ENCODE results near the gene GID4.

The GID4 gene

GRCh38 chr17:18105027-18105426 is 65.8 kb downstream of the GID4 start:
- DNase-seq (no peak), ATAC-seq (ENCODE audit: insufficient read depth, low read depth) (no peak)
- Histone ChIP-seq H3K27ac (ENCODE audit: low read length) (no peak overlapping the region), H3K36me3 (ENCODE audit: insufficient read depth, low read length) (peaks cover 64% of the 10 kb centered on the region), H3K27me3 (ENCODE audit: insufficient read depth, low read length, poor library complexity) (no peaks in the 10 kb centered on the region), H3K9me3 (ENCODE audit: insufficient read depth, low read length, severe bottlenecking) (no peaks in the 10 kb centered on the region), H4K20me1 (ENCODE audit: insufficient read depth, low read length) (peaks cover 4% of the 10 kb centered on the region; the same call in 1 of the 2 replicates), H3K4me3 (ENCODE audit: low read depth in 1 of 2, low read length in 2 of 2) (no peak overlapping the region), H3K79me2 (ENCODE audit: insufficient read depth, low read length) (no peaks in the 10 kb centered on the region), H3K4me2 (ENCODE audit: insufficient read depth, low read length) (no peak overlapping the region), H2AFZ (ENCODE audit: low read depth, low read length) (no peak overlapping the region), H3K9ac (ENCODE audit: low read depth, low read length) (no peak overlapping the region), H3K4me1 (ENCODE audit: insufficient read depth, low read length) (no peaks in the 10 kb centered on the region)
- TF ChIP-seq EZH2 (IDR thresholded peaks at IDR 0.05; ENCODE audit: borderline replicate concordance, low read depth, low read length, severe bottlenecking) (no peak), CTCF (IDR thresholded peaks at IDR 0.05; ENCODE audit: borderline replicate concordance, extremely low read depth, low read length, poor library complexity, severe bottlenecking) (no peak)

DNA sequence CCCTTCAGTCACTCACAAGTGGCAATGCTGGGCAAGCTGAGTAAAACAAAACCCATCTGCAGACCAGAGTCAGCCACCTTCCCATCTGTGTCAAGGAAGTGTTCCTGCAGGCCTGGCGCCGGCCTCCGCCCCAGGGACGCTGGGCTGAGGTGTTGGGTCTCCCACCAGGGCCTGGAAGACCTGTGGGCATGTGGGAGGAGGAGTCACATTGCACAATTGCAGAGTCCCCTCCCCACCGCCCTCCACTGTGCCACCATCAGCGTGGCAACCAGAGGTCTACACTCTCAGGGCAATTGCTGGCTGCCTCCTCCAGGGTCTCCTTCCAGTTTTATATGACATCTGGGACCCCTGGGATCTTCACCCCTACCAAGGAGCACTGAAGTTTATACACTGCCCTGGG is 66.4 kb downstream of the GID4 start:
- Histone ChIP-seq H3K4me3 (ENCODE audit: low read depth in 1 of 2, low read length in 2 of 2) (no peak overlapping the region), H3K79me2 (ENCODE audit: insufficient read depth, low read length) (no peaks in the 10 kb centered on the region), H3K4me2 (ENCODE audit: insufficient read depth, low read length) (no peak overlapping the region), H3K9ac (ENCODE audit: low read depth, low read length) (no peak overlapping the region), H3K27ac (ENCODE audit: low read length) (no peak overlapping the region), H4K20me1 (ENCODE audit: insufficient read depth, low read length) (peaks cover under 1% of the 10 kb centered on the region; the same call in 1 of the 2 replicates), H2AFZ (ENCODE audit: low read depth, low read length) (no peak overlapping the region), H3K9me3 (ENCODE audit: insufficient read depth, low read length, severe bottlenecking) (no peaks in the 10 kb centered on the region), H3K36me3 (ENCODE audit: insufficient read depth, low read length) (peaks cover 58% of the 10 kb centered on the region), H3K27me3 (ENCODE audit: insufficient read depth, low read length, poor library complexity) (no peaks in the 10 kb centered on the region), H3K4me1 (ENCODE audit: insufficient read depth, low read length) (no peaks in the 10 kb centered on the region)
- ATAC-seq (ENCODE audit: insufficient read depth, low read depth) (no peak), DNase-seq (no peak)
- TF ChIP-seq CTCF (IDR thresholded peaks at IDR 0.05; ENCODE audit: borderline replicate concordance, extremely low read depth, low read length, poor library complexity, severe bottlenecking) (no peak), EZH2 (IDR thresholded peaks at IDR 0.05; ENCODE audit: borderline replicate concordance, low read depth, low read length, severe bottlenecking) (no peak)

- Histone ChIP-seq H3K79me2 (ENCODE audit: insufficient read depth, low read length) (no peaks in the 10 kb centered on the region), H3K27ac (ENCODE audit: low read length) (no peak overlapping the region), H4K20me1 (ENCODE audit: insufficient read depth, low read length) (no peaks in the 10 kb centered on the region), H3K27me3 (ENCODE audit: insufficient read depth, low read length, poor library complexity) (no peaks in the 10 kb centered on the region), H3K4me2 (ENCODE audit: insufficient read depth, low read length) (no peak overlapping the region), H3K9ac (ENCODE audit: low read depth, low read length) (no peak overlapping the region), H3K9me3 (ENCODE audit: insufficient read depth, low read length, severe bottlenecking) (no peaks in the 10 kb centered on the region), H3K4me1 (ENCODE audit: insufficient read depth, low read length) (no peaks in the 10 kb centered on the region), H3K4me3 (ENCODE audit: low read depth in 1 of 2, low read length in 2 of 2) (no peak overlapping the region), H2AFZ (ENCODE audit: low read depth, low read length) (no peak overlapping the region), H3K36me3 (ENCODE audit: insufficient read depth, low read length) (peaks cover 52% of the 10 kb centered on the region)
- TF ChIP-seq EZH2 (IDR thresholded peaks at IDR 0.05; ENCODE audit: borderline replicate concordance, low read depth, low read length, severe bottlenecking) (no peak), CTCF (IDR thresholded peaks at IDR 0.05; ENCODE audit: borderline replicate concordance, extremely low read depth, low read length, poor library complexity, severe bottlenecking) (no peak)
- DNase-seq, result no peak
- ATAC-seq (ENCODE audit: insufficient read depth, low read depth), result no peak
These were observed 67.0 kb downstream of the GID4 start for GRCh38 chr17:18106211-18106610.

Data from DND-41 (cell line).